ENCODE data around the gene HAL.

Gene HAL

GRCh38 chr12:95994476-95994875, 1.7 kb downstream of the HAL start:
- no peak overlapping the region for H3K4me3 ChIP-seq (ENCODE audit: insufficient read length, low read depth)
- H3K9ac ChIP-seq (ENCODE audit: insufficient read length, low read depth) = no peak overlapping the region
- H3K36me3 ChIP-seq (ENCODE audit: insufficient read depth, insufficient read length, low read length) = peaks cover 3% of the 10 kb centered on the region
- DNase-seq (ENCODE audit: low read depth, low spot score) = no peak
- H3K9me3 ChIP-seq (ENCODE audit: insufficient read depth, low read length) = no peaks in the 10 kb centered on the region
- TF ChIP-seq SUZ12 (IDR thresholded peaks at IDR 0.05; ENCODE audit: extremely low read depth, insufficient read depth, insufficient read length) (no peak), ZNF274 (IDR thresholded peaks at IDR 0.05; ENCODE audit: low read depth, low read length) (no peak), YY1 (IDR thresholded peaks at IDR 0.05; ENCODE audit: insufficient read depth, insufficient read length) (no peak)
- no peaks in the 10 kb centered on the region for H3K4me1 ChIP-seq (ENCODE audit: insufficient read depth, insufficient read length)
- H3K27me3 ChIP-seq (ENCODE audit: insufficient read depth, insufficient read length) = no peaks in the 10 kb centered on the region

GRCh38 chr12:95993907-95994306, 2.2 kb downstream of the HAL start:
- Histone ChIP-seq H3K9ac (ENCODE audit: insufficient read length, low read depth) (no peak overlapping the region), H3K27me3 (ENCODE audit: insufficient read depth, insufficient read length) (no peaks in the 10 kb centered on the region)

GRCh38 chr12:95990136-95990535, 6.0 kb downstream of the HAL start:
- Histone ChIP-seq H3K4me1 (ENCODE audit: insufficient read depth, insufficient read length) (peaks cover 6% of the 10 kb centered on the region), H3K9me3 (ENCODE audit: insufficient read depth, low read length) (no peaks in the 10 kb centered on the region), H3K9ac (ENCODE audit: insufficient read length, low read depth) (no peak overlapping the region), H3K4me3 (ENCODE audit: insufficient read length, low read depth) (no peak overlapping the region), H3K27me3 (ENCODE audit: insufficient read depth, insufficient read length) (no peaks in the 10 kb centered on the region), H3K36me3 (ENCODE audit: insufficient read depth, insufficient read length, low read length) (no peaks in the 10 kb centered on the region)
- TF ChIP-seq ZNF274 (IDR thresholded peaks at IDR 0.05; ENCODE audit: low read depth, low read length) (no peak), YY1 (IDR thresholded peaks at IDR 0.05; ENCODE audit: insufficient read depth, insufficient read length) (no peak), SUZ12 (IDR thresholded peaks at IDR 0.05; ENCODE audit: extremely low read depth, insufficient read depth, insufficient read length) (no peak)
- DNase-seq (ENCODE audit: low read depth, low spot score) = no peak

More at GRCh38 chr12:95993907-95994306, 2.2 kb downstream of the HAL start:
- Histone ChIP-seq H3K36me3 (ENCODE audit: insufficient read depth, insufficient read length, low read length) (peaks cover 3% of the 10 kb centered on the region), H3K9me3 (ENCODE audit: insufficient read depth, low read length) (no peaks in the 10 kb centered on the region), H3K4me1 (ENCODE audit: insufficient read depth, insufficient read length) (no peaks in the 10 kb centered on the region), H3K4me3 (ENCODE audit: insufficient read length, low read depth) (no peak overlapping the region)
- no peak for DNase-seq (ENCODE audit: low read depth, low spot score)
- TF ChIP-seq ZNF274 (IDR thresholded peaks at IDR 0.05; ENCODE audit: low read depth, low read length) = no peak
- no peak for TF ChIP-seq YY1 (IDR thresholded peaks at IDR 0.05; ENCODE audit: insufficient read depth, insufficient read length)
- no peak for TF ChIP-seq SUZ12 (IDR thresholded peaks at IDR 0.05; ENCODE audit: extremely low read depth, insufficient read depth, insufficient read length)

- TF ChIP-seq ZNF274 (IDR thresholded peaks at IDR 0.05; ENCODE audit: low read depth, low read length) (no peak), SUZ12 (IDR thresholded peaks at IDR 0.05; ENCODE audit: extremely low read depth, insufficient read depth, insufficient read length) (no peak), YY1 (IDR thresholded peaks at IDR 0.05; ENCODE audit: insufficient read depth, insufficient read length) (no peak)
- H3K4me3 ChIP-seq (ENCODE audit: insufficient read length, low read depth) = no peak overlapping the region
- no peaks in the 10 kb centered on the region for H3K9me3 ChIP-seq (ENCODE audit: insufficient read depth, low read length)
- peaks cover 6% of the 10 kb centered on the region for H3K4me1 ChIP-seq (ENCODE audit: insufficient read depth, insufficient read length)
- no peak overlapping the region for H3K9ac ChIP-seq (ENCODE audit: insufficient read length, low read depth)
- H3K27me3 ChIP-seq (ENCODE audit: insufficient read depth, insufficient read length) = no peaks in the 10 kb centered on the region
- H3K36me3 ChIP-seq (ENCODE audit: insufficient read depth, insufficient read length, low read length) = no peaks in the 10 kb centered on the region
- DNase-seq (ENCODE audit: low read depth, low spot score) = no peak
These were observed 6.5 kb downstream of the HAL start for GRCh38 chr12:95989504-95990123.

- Histone ChIP-seq H3K27me3 (ENCODE audit: insufficient read depth, insufficient read length) (no peaks in the 10 kb centered on the region), H3K36me3 (ENCODE audit: insufficient read depth, insufficient read length, low read length) (no peaks in the 10 kb centered on the region), H3K4me1 (ENCODE audit: insufficient read depth, insufficient read length) (peaks cover 6% of the 10 kb centered on the region), H3K4me3 (ENCODE audit: insufficient read length, low read depth) (no peak overlapping the region), H3K9me3 (ENCODE audit: insufficient read depth, low read length) (no peaks in the 10 kb centered on the region), H3K9ac (ENCODE audit: insufficient read length, low read depth) (no peak overlapping the region)
- DNase-seq (ENCODE audit: low read depth, low spot score) = no peak
- TF ChIP-seq ZNF274 (IDR thresholded peaks at IDR 0.05; ENCODE audit: low read depth, low read length) = no peak
These were observed 7.5 kb downstream of the HAL start for GRCh38 chr12:95988506-95989275.

- DNase-seq (ENCODE audit: low read depth, low spot score) = no peak
- Histone ChIP-seq H3K4me3 (ENCODE audit: insufficient read length, low read depth) (no peak overlapping the region), H3K9ac (ENCODE audit: insufficient read length, low read depth) (no peak overlapping the region)
These were observed 9.2 kb downstream of the HAL start for GRCh38 chr12:95986635-95987570.

GRCh38 chr12:95984682-95985081, 11.5 kb downstream of the HAL start:
- TF ChIP-seq ZNF274 (IDR thresholded peaks at IDR 0.05; ENCODE audit: low read depth, low read length) = no peak
- TF ChIP-seq YY1 (IDR thresholded peaks at IDR 0.05; ENCODE audit: insufficient read depth, insufficient read length) = no peak
- no peak for TF ChIP-seq SUZ12 (IDR thresholded peaks at IDR 0.05; ENCODE audit: extremely low read depth, insufficient read depth, insufficient read length)
- H3K4me3 ChIP-seq (ENCODE audit: insufficient read length, low read depth) = no peak overlapping the region
- no peak overlapping the region for H3K9ac ChIP-seq (ENCODE audit: insufficient read length, low read depth)
- H3K36me3 ChIP-seq (ENCODE audit: insufficient read depth, insufficient read length, low read length) = no peaks in the 10 kb centered on the region
- H3K4me1 ChIP-seq (ENCODE audit: insufficient read depth, insufficient read length) = peaks cover 6% of the 10 kb centered on the region
- H3K27me3 ChIP-seq (ENCODE audit: insufficient read depth, insufficient read length) = no peaks in the 10 kb centered on the region
- DNase-seq (ENCODE audit: low read depth, low spot score) = no peak
- H3K9me3 ChIP-seq (ENCODE audit: insufficient read depth, low read length) = no peaks in the 10 kb centered on the region

More at GRCh38 chr12:95986635-95987570, 9.2 kb downstream of the HAL start:
- H3K9me3 ChIP-seq (ENCODE audit: insufficient read depth, low read length) = no peaks in the 10 kb centered on the region
- TF ChIP-seq SUZ12 (IDR thresholded peaks at IDR 0.05; ENCODE audit: extremely low read depth, insufficient read depth, insufficient read length) (no peak), YY1 (IDR thresholded peaks at IDR 0.05; ENCODE audit: insufficient read depth, insufficient read length) (no peak), ZNF274 (IDR thresholded peaks at IDR 0.05; ENCODE audit: low read depth, low read length) (no peak)
- H3K27me3 ChIP-seq (ENCODE audit: insufficient read depth, insufficient read length) = no peaks in the 10 kb centered on the region
- peaks cover 6% of the 10 kb centered on the region for H3K4me1 ChIP-seq (ENCODE audit: insufficient read depth, insufficient read length)
- no peaks in the 10 kb centered on the region for H3K36me3 ChIP-seq (ENCODE audit: insufficient read depth, insufficient read length, low read length)
